IPS-20b (cell line): ENCODE data around the gene OPN1SW.

Experiments
- H3K27ac ChIP-seq: one replicate; pipeline ENCODE4 v1.5.1; 2013; ENCODE audit warnings: low read length
- H3K27me3 ChIP-seq: 2 replicates; pipeline ENCODE4 v1.6.1; 2013; ENCODE audit warnings: mild to moderate bottlenecking, low read length, inconsistent platforms; ENCODE audit not compliant: insufficient read depth
- H3K36me3 ChIP-seq: 2 replicates; pipeline ENCODE4 v1.6.1; 2013; ENCODE audit warnings: low read depth, mild to moderate bottlenecking, inconsistent platforms, low read length, moderate library complexity; ENCODE audit not compliant: insufficient read depth
- H3K4me1 ChIP-seq: 2 replicates; pipeline ENCODE4 v1.6.1; 2013; ENCODE audit warnings: mild to moderate bottlenecking, control low read depth, inconsistent platforms, low read length, moderate library complexity; ENCODE audit not compliant: insufficient read depth
- H3K4me3 ChIP-seq: 2 replicates; pipeline ENCODE4 v1.5.1; 2013; ENCODE audit warnings: mild to moderate bottlenecking, low read length, inconsistent platforms
- H3K9ac ChIP-seq: 2 replicates; pipeline ENCODE4 v1.6.1; 2013; ENCODE audit warnings: low read depth, mild to moderate bottlenecking, inconsistent platforms, low read length, moderate library complexity
- H3K9me3 ChIP-seq: 2 replicates; pipeline ENCODE4 v1.6.1; 2013; ENCODE audit warnings: mild to moderate bottlenecking, low read depth, low read length, inconsistent platforms; ENCODE audit not compliant: insufficient read depth

Gene OPN1SW

GRCh38 chr7:128739048-128739962, 36.3 kb downstream of the OPN1SW start, which contains the start of gene CALU:
Gene CALU, plus strand, starts transcription at chr7:128739359. Its CDS starts 9,225 bp downstream, at chr7:128748584.
- Histone ChIP-seq H3K27ac (peak within 1 kb of the TSS; percentile 76), H3K27me3 (no peaks in the 10 kb centered on the region), H3K4me3 (peak within 1 kb of the TSS; percentile 94), H3K9me3 (no peaks in the 10 kb centered on the region), H3K4me1 (peaks cover 4% of the 10 kb centered on the region), H3K9ac (peak within 1 kb of the TSS; percentile 88), H3K36me3 (no peaks in the 10 kb centered on the region)

- H3K27me3 ChIP-seq = no peaks in the 10 kb centered on the region
- H3K9me3 ChIP-seq = no peaks in the 10 kb centered on the region
- peak overlapping the region; percentile 40 for H3K27ac ChIP-seq
- no peaks in the 10 kb centered on the region for H3K36me3 ChIP-seq
- H3K4me1 ChIP-seq = peaks cover 4% of the 10 kb centered on the region
- H3K9ac ChIP-seq = peak overlapping the region; percentile 88
- H3K4me3 ChIP-seq = peak overlapping the region; percentile 94
These were observed 37.0 kb downstream of the OPN1SW start for GRCh38 chr7:128738570-128739047.

GRCh38 chr7:128737867-128738385, 37.7 kb downstream of the OPN1SW start:
- Histone ChIP-seq H3K9ac (no peak overlapping the region), H3K27me3 (no peaks in the 10 kb centered on the region), H3K9me3 (no peaks in the 10 kb centered on the region), H3K27ac (no peak overlapping the region), H3K4me1 (peaks cover 4% of the 10 kb centered on the region), H3K36me3 (no peaks in the 10 kb centered on the region), H3K4me3 (no peak overlapping the region)

- H3K4me3 ChIP-seq = no peak overlapping the region
- H3K27me3 ChIP-seq = no peaks in the 10 kb centered on the region
- no peak overlapping the region for H3K9ac ChIP-seq
- H3K36me3 ChIP-seq = no peaks in the 10 kb centered on the region
- no peaks in the 10 kb centered on the region for H3K9me3 ChIP-seq
- H3K4me1 ChIP-seq = peaks cover 4% of the 10 kb centered on the region
- H3K27ac ChIP-seq = no peak overlapping the region
These were observed 38.2 kb downstream of the OPN1SW start for GRCh38 chr7:128737441-128737840.

GRCh38 chr7:128735436-128735835, 40.2 kb downstream of the OPN1SW start:
- H3K36me3 ChIP-seq = no peaks in the 10 kb centered on the region
- H3K4me3 ChIP-seq = no peak overlapping the region
- no peak overlapping the region for H3K27ac ChIP-seq
- no peaks in the 10 kb centered on the region for H3K27me3 ChIP-seq
- no peaks in the 10 kb centered on the region for H3K9me3 ChIP-seq
- H3K9ac ChIP-seq = no peak overlapping the region
- peaks cover 3% of the 10 kb centered on the region; the same call in 1 of the 2 replicates for H3K4me1 ChIP-seq

- Histone ChIP-seq H3K36me3 (no peaks in the 10 kb centered on the region), H3K27ac (no peak overlapping the region), H3K27me3 (no peaks in the 10 kb centered on the region), H3K9me3 (no peaks in the 10 kb centered on the region), H3K9ac (no peak overlapping the region), H3K4me1 (no peaks in the 10 kb centered on the region; the same call in 1 of the 2 replicates), H3K4me3 (no peak overlapping the region)
These were observed 40.7 kb downstream of the OPN1SW start for GRCh38 chr7:128734890-128735289.

- H3K9ac ChIP-seq = no peak overlapping the region
- H3K27ac ChIP-seq = no peak overlapping the region
- H3K4me3 ChIP-seq = no peak overlapping the region
- no peaks in the 10 kb centered on the region for H3K27me3 ChIP-seq
- no peaks in the 10 kb centered on the region; the same call in 1 of the 2 replicates for H3K4me1 ChIP-seq
- no peaks in the 10 kb centered on the region for H3K36me3 ChIP-seq
- H3K9me3 ChIP-seq = no peaks in the 10 kb centered on the region
These were observed 42.3 kb downstream of the OPN1SW start for GRCh38 chr7:128733278-128733645.

- Histone ChIP-seq H3K4me3 (no peak overlapping the region), H3K27me3 (no peaks in the 10 kb centered on the region), H3K36me3 (no peaks in the 10 kb centered on the region), H3K4me1 (no peaks in the 10 kb centered on the region), H3K9ac (no peak overlapping the region), H3K9me3 (no peaks in the 10 kb centered on the region), H3K27ac (no peak overlapping the region)
These were observed 42.9 kb downstream of the OPN1SW start for GRCh38 chr7:128732521-128733277.

GRCh38 chr7:128731184-128731583, 44.4 kb downstream of the OPN1SW start:
- H3K4me3 ChIP-seq = no peak overlapping the region
- no peak overlapping the region for H3K9ac ChIP-seq
- H3K27ac ChIP-seq = no peak overlapping the region
- no peaks in the 10 kb centered on the region for H3K27me3 ChIP-seq
- H3K9me3 ChIP-seq = no peaks in the 10 kb centered on the region
- no peaks in the 10 kb centered on the region for H3K36me3 ChIP-seq
- no peaks in the 10 kb centered on the region for H3K4me1 ChIP-seq

GRCh38 chr7:128729494-128729893, 46.1 kb downstream of the OPN1SW start:
- H3K9ac ChIP-seq = no peak overlapping the region
- no peaks in the 10 kb centered on the region for H3K27me3 ChIP-seq
- no peaks in the 10 kb centered on the region for H3K4me1 ChIP-seq
- no peak overlapping the region for H3K27ac ChIP-seq
- no peaks in the 10 kb centered on the region for H3K36me3 ChIP-seq
- no peak overlapping the region for H3K4me3 ChIP-seq
- no peaks in the 10 kb centered on the region for H3K9me3 ChIP-seq

GRCh38 chr7:128728598-128728997, 47.0 kb downstream of the OPN1SW start:
- H3K4me3 ChIP-seq = no peak overlapping the region
- no peak overlapping the region for H3K9ac ChIP-seq
- H3K27me3 ChIP-seq = no peaks in the 10 kb centered on the region
- no peak overlapping the region for H3K27ac ChIP-seq
- H3K4me1 ChIP-seq = no peaks in the 10 kb centered on the region
- H3K36me3 ChIP-seq = no peaks in the 10 kb centered on the region
- H3K9me3 ChIP-seq = no peaks in the 10 kb centered on the region
